ENCODE measurements around the gene HS3ST3A1. TPM values are rescaled to one million over a fixed set of nuclear protein-coding genes. Genes with fewer than 3 reads are reported as not detected.

HS3ST3A1 gene
- total and polyA plus RNA-seq, 2 experiments from 2014 or later = 5.4 to 24.1 TPM

GRCh38 chr17:13521784-13522183, 79.9 kb downstream of the HS3ST3A1 start:
- Histone ChIP-seq H2AFZ (no peak overlapping the region), H3K4me2 (no peak overlapping the region), H3F3A (replicated peaks; ENCODE audit: low read depth) (no peaks in the 10 kb centered on the region), H3K27ac (ENCODE audit: low read depth) (no peak overlapping the region), H3K9me2 (ENCODE audit: insufficient read depth) (0 out of 2 replicates have a peak, but pooled peaks cover 4% of the 10 kb centered on the region), H3K4me1 (ENCODE audit: insufficient read depth) (no peaks in the 10 kb centered on the region), H4K20me1 (replicated peaks; ENCODE audit: insufficient read depth) (no peaks in the 10 kb centered on the region), H3K4me3 (no peak overlapping the region), H3K36me3 (ENCODE audit: insufficient read depth) (no peaks in the 10 kb centered on the region), H3K79me2 (replicated peaks; ENCODE audit: insufficient read depth) (no peaks in the 10 kb centered on the region), H3K27me3 (ENCODE audit: insufficient read depth) (no peaks in the 10 kb centered on the region)
- Mint-ChIP-seq H3K9me3 (no peaks in the 10 kb centered on the region), H3K27ac (no peak overlapping the region), H3K4me1 (peaks cover 4% of the 10 kb centered on the region; the same call in 2 of the 3 replicates), H3K36me3 (ENCODE audit: low read depth) (no peaks in the 10 kb centered on the region), H3K4me3 (no peak overlapping the region), H3K27me3 (ENCODE audit: insufficient read depth, low read depth, poor library complexity) (no peaks in the 10 kb centered on the region)
- no peak for TF ChIP-seq CTCF (conservative IDR thresholded peaks at IDR 0.05; ENCODE audit: low read depth in 2 of 2)
- TF ChIP-seq POLR2AphosphoS5 (IDR thresholded peaks at IDR 0.05; ENCODE audit: low read depth) = no peak
- no peak for TF ChIP-seq ZNF462 (CRISPR knock-in tag; IDR thresholded peaks at IDR 0.05)
- TF ChIP-seq EZH2 (IDR thresholded peaks at IDR 0.05; ENCODE audit: low read depth, unreplicated experiment) = no peak
- no peak for TF ChIP-seq ZNF114 (CRISPR knock-in tag; IDR thresholded peaks at IDR 0.05)
- no peak for TF ChIP-seq JUNB (IDR thresholded peaks at IDR 0.05; ENCODE audit: unreplicated experiment)
- TF ChIP-seq NANOG (IDR thresholded peaks at IDR 0.05; ENCODE audit: borderline replicate concordance) = no peak
- TF ChIP-seq ZNF331 (CRISPR knock-in tag; IDR thresholded peaks at IDR 0.05; ENCODE audit: low read depth) = no peak
- DNase-seq (ENCODE audit: low spot score) (no peak), ATAC-seq (no peak)
